ENCODE results near the gene WDR31.
A peak's percentile ranks its signal among the peaks of the same experiment; 100 is the strongest.
"Not testable (repeated sequence)": the region's sequence is repeated elsewhere in the genome, so short reads cannot be mapped to it uniquely, and the experiment has no call there.

The WDR31 gene

DNA sequence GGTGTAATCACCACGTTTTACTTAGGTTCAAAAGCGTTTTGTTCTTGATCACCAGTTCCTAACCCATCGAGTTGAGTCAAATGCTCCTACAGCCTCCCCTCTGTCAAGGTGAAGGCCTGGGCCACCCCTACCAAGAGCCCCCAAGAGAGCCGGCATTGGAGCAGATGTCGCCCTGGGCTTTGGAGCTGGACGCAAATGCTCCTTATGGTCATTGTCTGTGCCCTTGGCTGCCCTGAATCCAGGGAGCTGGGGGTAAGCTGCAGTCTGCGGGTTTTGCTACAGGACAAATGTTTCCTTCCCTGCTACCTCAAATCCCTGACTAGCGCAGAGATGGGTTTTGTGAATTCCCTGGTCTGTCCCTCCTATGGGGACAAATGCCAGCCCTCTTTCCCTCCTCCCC, 41.8 kb downstream of the WDR31 start:
- no peak for DNase-seq (ENCODE audit: low read depth, low spot score)

DNA sequence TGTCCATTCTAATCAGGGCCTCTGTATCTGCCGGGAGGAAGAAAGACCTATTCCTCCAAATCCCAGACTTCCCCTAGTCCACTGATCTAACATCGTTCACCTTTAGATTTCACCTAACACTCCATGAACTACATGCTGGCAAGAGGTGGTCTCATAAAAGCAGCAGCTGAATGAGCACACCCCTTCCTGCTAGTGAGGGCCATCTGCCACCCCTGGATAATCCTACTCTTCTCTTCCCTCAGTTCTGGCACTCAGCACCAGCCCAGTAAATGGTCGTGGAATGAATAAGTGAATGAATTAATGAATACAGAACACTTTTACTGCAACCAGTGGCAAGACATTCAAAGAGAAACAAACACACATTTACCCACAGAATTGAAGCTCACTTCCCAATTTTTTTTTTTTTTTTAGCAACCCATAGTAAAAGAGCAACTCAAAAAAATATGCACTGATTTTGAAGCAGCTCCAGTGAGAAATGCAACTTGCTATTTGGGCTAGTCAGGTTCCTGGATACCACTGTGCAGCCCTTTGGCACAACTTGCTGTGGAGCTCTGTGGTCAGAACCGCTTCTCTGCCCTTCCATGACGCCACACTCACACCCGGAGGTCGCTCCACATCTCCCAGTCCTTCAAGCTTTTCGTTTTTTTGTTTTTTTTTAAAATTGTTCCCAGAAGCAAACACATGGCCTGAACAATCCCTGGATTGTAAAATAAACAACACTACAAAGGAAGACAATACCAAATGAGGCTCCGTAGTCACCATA, 43.1 kb downstream of the WDR31 start:
- no peak for DNase-seq (ENCODE audit: low read depth, low spot score)

DNA sequence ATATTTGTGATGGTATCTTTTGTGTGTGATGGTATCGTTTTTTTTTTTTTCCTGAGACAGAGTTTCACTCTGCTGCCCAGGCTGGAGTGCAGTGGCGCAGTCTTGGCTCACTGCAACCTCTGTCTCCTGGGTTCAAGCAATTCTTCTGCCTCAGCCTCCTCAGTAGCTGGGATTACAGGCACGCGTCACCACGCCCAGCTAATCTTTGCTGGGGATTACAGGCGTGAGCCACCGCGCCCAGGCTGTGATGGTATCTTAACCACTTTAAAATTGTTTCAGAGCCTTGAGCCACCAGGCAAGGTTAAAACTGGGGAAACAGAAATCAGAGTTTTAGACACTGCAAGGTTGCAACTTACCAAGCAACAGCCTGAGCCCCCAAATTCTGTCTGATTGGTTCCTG, 43.8 kb downstream of the WDR31 start:
- not testable (repeated sequence) for DNase-seq (ENCODE audit: low read depth, low spot score)

GRCh38 chr9:113293285-113293878, 46.7 kb downstream of the WDR31 start:
- no peak for DNase-seq (ENCODE audit: low read depth, low spot score)

DNA sequence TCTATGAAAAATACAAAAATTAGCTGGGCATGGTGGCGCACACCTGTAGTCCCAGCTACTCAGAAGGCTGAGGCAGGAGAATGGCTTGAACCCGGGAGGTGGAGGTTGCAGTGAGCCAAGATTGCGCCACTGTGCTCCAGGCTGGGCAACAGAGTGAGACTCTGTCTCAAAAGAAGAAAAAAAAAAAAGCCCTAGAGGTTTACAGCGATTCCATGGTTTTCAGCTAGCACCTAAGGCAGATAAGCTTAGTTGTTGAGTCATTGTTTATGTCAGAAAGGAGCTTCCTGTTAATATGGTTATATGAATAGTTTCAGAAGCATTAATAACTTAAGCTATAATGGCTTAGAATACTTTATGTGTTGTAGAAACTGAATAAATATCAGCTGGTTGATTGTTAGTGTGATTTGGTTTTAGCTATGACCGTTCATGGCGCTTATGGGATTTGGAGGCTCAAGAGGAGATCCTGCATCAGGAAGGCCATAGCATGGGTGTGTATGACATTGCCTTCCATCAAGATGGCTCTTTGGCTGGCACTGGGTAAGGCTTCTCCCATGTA, 49.9 kb downstream of the WDR31 start:
- no peak for DNase-seq (ENCODE audit: low read depth, low spot score)

- DNase-seq (ENCODE audit: low read depth, low spot score) = no peak
These were observed 51.0 kb downstream of the WDR31 start for GRCh38 chr9:113289091-113289490.

DNA sequence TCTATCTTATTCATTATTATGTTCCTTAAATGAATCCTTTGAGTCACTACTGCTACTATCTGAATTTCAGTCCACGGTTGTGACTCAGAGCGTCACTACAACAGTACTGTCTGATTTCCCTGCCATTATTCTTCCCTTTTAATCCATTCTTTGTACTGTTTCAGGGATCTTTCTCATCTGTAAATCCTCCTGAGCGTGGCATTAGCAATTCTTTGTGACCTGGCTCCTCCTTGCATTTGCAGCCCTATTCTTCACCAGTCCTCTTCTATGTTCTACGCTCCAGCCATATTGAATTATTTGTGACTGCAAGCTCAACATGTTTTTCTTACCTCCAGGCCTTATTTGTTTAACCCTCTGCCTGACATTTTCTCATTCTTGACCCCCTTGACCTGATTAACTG, 58.7 kb downstream of the WDR31 start:
- DNase-seq (ENCODE audit: low read depth, low spot score) = no peak

- no peak for DNase-seq (ENCODE audit: low read depth, low spot score)
These were observed 61.2 kb downstream of the WDR31 start for GRCh38 chr9:113278840-113279239.

- peak; percentile 99 for DNase-seq (ENCODE audit: low read depth, low spot score)
These were observed 64.6 kb downstream of the WDR31 start, which contains the start of the genes CDC26 and PRPF4 for GRCh38 chr9:113275157-113276131. Gene CDC26 (minus strand): TSS chr9:113275572. CDS start chr9:113272507, 3,065 bp downstream. Gene PRPF4 (plus strand): TSS chr9:113275658. CDS start chr9:113275744, 86 bp downstream.

- peak; percentile 67 for DNase-seq (ENCODE audit: low read depth, low spot score)
These were observed 65.5 kb downstream of the WDR31 start for GRCh38 chr9:113274474-113275156.

- no peak for DNase-seq (ENCODE audit: low read depth, low spot score)
These were observed 70.2 kb downstream of the WDR31 start for GRCh38 chr9:113269871-113270270.

DNA sequence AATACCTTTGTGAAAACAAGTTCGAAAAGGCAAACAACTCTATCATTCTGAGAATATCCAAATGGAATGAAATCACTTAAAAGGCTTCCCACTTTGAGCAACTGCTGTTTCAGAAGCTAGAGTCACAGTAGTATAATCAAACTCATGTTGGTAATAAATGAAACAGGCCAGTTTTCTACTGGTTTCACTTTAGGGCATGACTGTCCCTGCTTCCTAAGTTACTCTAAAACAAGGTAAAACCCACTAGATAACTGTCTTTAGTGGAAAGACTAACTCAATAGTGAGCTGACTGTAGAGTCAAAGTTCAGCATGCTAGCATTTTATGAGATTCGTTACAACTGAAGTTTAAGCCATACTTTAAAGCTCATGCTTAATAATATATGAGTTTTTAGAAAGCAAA, 70.7 kb downstream of the WDR31 start:
- DNase-seq (ENCODE audit: low read depth, low spot score) = no peak

- DNase-seq (ENCODE audit: low read depth, low spot score) = no peak
These were observed 72.0 kb downstream of the WDR31 start for GRCh38 chr9:113267911-113268566.

DNA sequence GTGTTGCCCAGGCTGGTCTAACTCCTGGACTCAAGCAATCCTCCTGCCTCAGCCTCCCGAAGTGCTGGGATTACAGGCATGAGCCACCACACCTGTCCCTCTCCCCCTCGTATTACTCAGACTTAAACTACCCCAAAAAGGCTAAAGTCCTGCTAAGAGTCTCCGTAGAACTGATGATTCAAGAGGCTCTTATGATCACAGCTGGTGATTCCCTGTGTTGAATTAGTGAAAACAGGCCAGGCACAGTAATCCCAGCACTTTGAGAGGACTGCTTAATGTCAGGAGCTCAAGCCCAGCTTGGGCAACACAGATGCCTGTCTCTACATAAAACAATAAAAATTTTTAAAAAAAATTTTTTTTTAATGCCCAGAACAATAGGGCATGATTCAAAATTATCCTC, 73.9 kb downstream of the WDR31 start:
- no peak for DNase-seq (ENCODE audit: low read depth, low spot score)
